GM23338 (cell line): ENCODE results near the gene SLC15A4. TPM values are rescaled to one million over a fixed set of nuclear protein-coding genes. Genes with fewer than 3 reads are reported as not detected.

ENCODE experiments used
- ATAC-seq: fragments of 200-7000 bp; cut with Tn5 transposase; 3 replicates; pipeline ENCODE4 v1.9.1; 2020
- DNase-seq: peaks from one replicate; pipeline ENCODE4 v3.0.0-alpha.2; 2015; ENCODE audit warnings: low spot score
- H2AFZ ChIP-seq: fragments of 200-600 bp; sonication (generic); 2 replicates; pipeline ENCODE4 v1.8.0; 2016; ENCODE audit warnings: antibody characterized with exemption, mild to moderate bottlenecking, moderate library complexity
- H3F3A ChIP-seq: fragments of 200-600 bp; sonication (generic); replicated peaks from 2 replicates; pipeline ENCODE4 v1.8.0; 2017; ENCODE audit warnings: antibody characterized with exemption, mixed run types, low read depth
- H3K27ac ChIP-seq: fragments of 200-600 bp; sonication (generic); 2 replicates; pipeline ENCODE4 v1.6.1; 2016; ENCODE audit warnings: low read depth
- H3K27me3 ChIP-seq: fragments of 200-600 bp; sonication (generic); 2 replicates; pipeline ENCODE4 v1.8.0; 2016; ENCODE audit warnings: mild to moderate bottlenecking, mixed run types, moderate library complexity; ENCODE audit not compliant: insufficient read depth
- H3K36me3 ChIP-seq: fragments of 200-600 bp; sonication (generic); 2 replicates; pipeline ENCODE4 v1.8.0; 2016; ENCODE audit warnings: mild to moderate bottlenecking; ENCODE audit not compliant: insufficient read depth
- H3K4me1 ChIP-seq: fragments of 200-600 bp; sonication (generic); 2 replicates; pipeline ENCODE4 v1.8.0; 2016; ENCODE audit warnings: mild to moderate bottlenecking, moderate library complexity; ENCODE audit not compliant: insufficient read depth
- H3K4me2 ChIP-seq: fragments of 200-600 bp; sonication (generic); 2 replicates; pipeline ENCODE4 v1.7.1; 2017; ENCODE audit warnings: mixed run types
- H3K4me3 ChIP-seq: fragments of 200-600 bp; sonication (generic); 2 replicates; pipeline ENCODE4 v1.6.1; 2016; ENCODE audit warnings: mixed run types
- H3K79me2 ChIP-seq: fragments of 200-600 bp; sonication (generic); replicated peaks from 2 replicates; pipeline ENCODE4 v1.8.0; 2017; ENCODE audit warnings: mild to moderate bottlenecking; ENCODE audit not compliant: insufficient read depth
- H3K9me2 ChIP-seq: fragments of 200-600 bp; sonication (generic); 2 replicates; pipeline ENCODE4 v1.8.0; 2017; ENCODE audit not compliant: insufficient read depth
- H4K20me1 ChIP-seq: fragments of 200-600 bp; sonication (generic); replicated peaks from 2 replicates; pipeline ENCODE4 v1.8.0; 2017; ENCODE audit warnings: mild to moderate bottlenecking; ENCODE audit not compliant: insufficient read depth
- H3K27ac Mint-ChIP-seq: 2 replicates; pipeline ENCODE4 v1.8.0; 2020; ENCODE audit warnings: inconsistent platforms, mild to moderate bottlenecking, moderate library complexity, mixed read lengths
- H3K27me3 Mint-ChIP-seq: 3 replicates; pipeline ENCODE4 v1.8.0; 2022; ENCODE audit warnings: low read depth, mild to moderate bottlenecking, moderate library complexity, mixed read lengths, inconsistent platforms; ENCODE audit not compliant: insufficient read depth, poor library complexity
- H3K36me3 Mint-ChIP-seq: 3 replicates; pipeline ENCODE4 v1.8.0; 2021; ENCODE audit warnings: low read depth, mild to moderate bottlenecking, inconsistent platforms, moderate library complexity, mixed read lengths
- H3K4me1 Mint-ChIP-seq: 3 replicates; pipeline ENCODE4 v1.8.0; 2020; ENCODE audit warnings: mild to moderate bottlenecking, inconsistent platforms, mixed read lengths
- H3K4me3 Mint-ChIP-seq: 3 replicates; pipeline ENCODE4 v1.8.0; 2021; ENCODE audit warnings: moderate library complexity, mild to moderate bottlenecking, inconsistent platforms, mixed read lengths
- H3K9me3 Mint-ChIP-seq: 3 replicates; pipeline ENCODE4 v1.8.0; 2020; ENCODE audit warnings: moderate library complexity, mild to moderate bottlenecking, inconsistent platforms, mixed read lengths
- EZH2phosphoT487 ChIP-seq: fragments of 200-600 bp; sonication (generic); IDR thresholded peaks from one replicate; pipeline ENCODE4 v1.8.1; 2018; ENCODE audit warnings: antibody characterized with exemption; ENCODE audit not compliant: unreplicated experiment
- JUNB ChIP-seq: IDR thresholded peaks from one replicate; pipeline ENCODE4 v1.6.1; 2016; ENCODE audit warnings: antibody characterized with exemption; ENCODE audit not compliant: unreplicated experiment
- NANOG ChIP-seq: IDR thresholded peaks from 2 replicates; pipeline ENCODE4 v1.6.1; 2016; ENCODE audit warnings: antibody characterized with exemption, borderline replicate concordance
- STAT1 ChIP-seq: IDR thresholded peaks from one replicate; pipeline ENCODE4 v1.6.1; 2016; ENCODE audit warnings: antibody characterized with exemption; ENCODE audit not compliant: unreplicated experiment
- ZNF114 ChIP-seq: fragments of 250-450 bp; sonication (Bioruptor Pico); IDR thresholded peaks from 2 replicates; pipeline ENCODE4 v1.5.0; 2020; ENCODE audit warnings: mild to moderate bottlenecking, moderate library complexity
- ZNF331 ChIP-seq: fragments of 250-450 bp; sonication (Bioruptor Pico); IDR thresholded peaks from 2 replicates; pipeline ENCODE4 v1.5.0; 2020; ENCODE audit warnings: low read depth, mild to moderate bottlenecking, moderate library complexity
- polyA plus RNA-seq: library from polyadenylated mRNA; unstranded; fragments of >200 nt; fragmentation: Nextera tagmentation; extraction: Ambion mirVana; gene quantifications from 2 replicates; pipeline ENCODE4 v1.2.1, GENCODE V29; 2016
- total RNA-seq: library from RNA; depleted of rRNA; stranded (reverse); fragments of >200 nt; shearing (Covaris generic); gene quantifications from 2 replicates; pipeline ENCODE4 v1.2.3, GENCODE V29; 2014
- TF ChIP-seq, protein P1 (sequence below): IDR thresholded peaks from one replicate; pipeline ENCODE4 v1.6.1; 2018; ENCODE audit warnings: antibody characterized with exemption; ENCODE audit not compliant: unreplicated experiment
- TF ChIP-seq, protein P2 (sequence below): IDR thresholded peaks from 2 replicates; pipeline ENCODE4 v1.6.1; 2016; ENCODE audit warnings: antibody characterized with exemption
- TF ChIP-seq, protein P3 (sequence below): fragments of 250-450 bp; sonication (Bioruptor Pico); IDR thresholded peaks from 2 replicates; pipeline ENCODE4 v1.5.0; 2020; ENCODE audit warnings: mild to moderate bottlenecking, moderate library complexity

Gene SLC15A4
- total and polyA plus RNA-seq, 2 experiments from 2014 or later = 7.7 to 30.3 TPM

DNA sequence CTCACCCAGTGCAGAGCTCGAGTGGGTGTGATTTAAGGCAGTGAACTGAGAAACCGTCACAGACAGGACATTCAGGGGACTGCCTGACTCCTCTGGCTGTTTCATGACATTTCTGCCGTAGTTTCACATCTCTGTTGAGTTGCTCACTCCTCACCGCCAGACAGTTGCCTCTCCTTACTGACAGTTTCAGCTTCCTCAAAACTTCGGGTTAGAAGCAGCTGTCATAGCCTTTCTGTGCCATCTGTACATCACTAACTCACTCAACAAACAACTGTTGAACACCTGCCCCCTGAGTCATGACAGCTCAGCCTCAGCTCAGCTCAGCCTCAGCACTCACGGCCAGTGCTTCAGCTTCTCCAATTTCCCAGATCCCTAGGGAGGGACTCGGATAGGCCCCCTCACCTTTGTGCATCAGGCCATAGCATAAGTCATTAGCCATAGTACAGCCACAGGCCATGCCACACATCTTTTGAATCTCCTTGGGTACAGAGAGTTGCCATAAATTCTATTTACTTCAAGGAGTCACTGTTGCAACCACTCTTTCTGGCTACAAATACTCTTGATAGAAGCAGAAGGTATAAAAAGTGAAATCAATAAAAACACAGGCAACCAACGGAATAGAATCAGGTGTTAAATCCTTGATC, 6.2 kb upstream of the SLC15A4 start:
- H3K4me1 ChIP-seq = no peaks in the 10 kb centered on the region

More for the DNA sequence above, 6.2 kb upstream of the SLC15A4 start:
- Histone ChIP-seq H2AFZ (no peak overlapping the region), H3K27ac (no peak overlapping the region), H3K9me2 (no peaks in the 10 kb centered on the region), H4K20me1 (no peaks in the 10 kb centered on the region), H3F3A (no peaks in the 10 kb centered on the region), H3K4me2 (no peak overlapping the region), H3K27me3 (no peaks in the 10 kb centered on the region), H3K36me3 (no peaks in the 10 kb centered on the region; the same call in 1 of the 2 replicates), H3K4me3 (no peak overlapping the region), H3K79me2 (no peaks in the 10 kb centered on the region)
- no peak overlapping the region for H3K4me3 Mint-ChIP-seq
- H3K27ac Mint-ChIP-seq = no peak overlapping the region
- peaks cover 21% of the 10 kb centered on the region for H3K36me3 Mint-ChIP-seq
- peaks cover 71% of the 10 kb centered on the region for H3K9me3 Mint-ChIP-seq
- ATAC-seq = no peak
- peaks cover under 1% of the 10 kb centered on the region; the same call in 2 of the 3 replicates for H3K4me1 Mint-ChIP-seq
- TF ChIP-seq ZNF331 (CRISPR knock-in tag) (no peak), STAT1 (no peak), JUNB (no peak), ZNF114 (CRISPR knock-in tag) (no peak), EZH2phosphoT487 (no peak), NANOG (no peak)
- TF ChIP-seq, protein P1, sequence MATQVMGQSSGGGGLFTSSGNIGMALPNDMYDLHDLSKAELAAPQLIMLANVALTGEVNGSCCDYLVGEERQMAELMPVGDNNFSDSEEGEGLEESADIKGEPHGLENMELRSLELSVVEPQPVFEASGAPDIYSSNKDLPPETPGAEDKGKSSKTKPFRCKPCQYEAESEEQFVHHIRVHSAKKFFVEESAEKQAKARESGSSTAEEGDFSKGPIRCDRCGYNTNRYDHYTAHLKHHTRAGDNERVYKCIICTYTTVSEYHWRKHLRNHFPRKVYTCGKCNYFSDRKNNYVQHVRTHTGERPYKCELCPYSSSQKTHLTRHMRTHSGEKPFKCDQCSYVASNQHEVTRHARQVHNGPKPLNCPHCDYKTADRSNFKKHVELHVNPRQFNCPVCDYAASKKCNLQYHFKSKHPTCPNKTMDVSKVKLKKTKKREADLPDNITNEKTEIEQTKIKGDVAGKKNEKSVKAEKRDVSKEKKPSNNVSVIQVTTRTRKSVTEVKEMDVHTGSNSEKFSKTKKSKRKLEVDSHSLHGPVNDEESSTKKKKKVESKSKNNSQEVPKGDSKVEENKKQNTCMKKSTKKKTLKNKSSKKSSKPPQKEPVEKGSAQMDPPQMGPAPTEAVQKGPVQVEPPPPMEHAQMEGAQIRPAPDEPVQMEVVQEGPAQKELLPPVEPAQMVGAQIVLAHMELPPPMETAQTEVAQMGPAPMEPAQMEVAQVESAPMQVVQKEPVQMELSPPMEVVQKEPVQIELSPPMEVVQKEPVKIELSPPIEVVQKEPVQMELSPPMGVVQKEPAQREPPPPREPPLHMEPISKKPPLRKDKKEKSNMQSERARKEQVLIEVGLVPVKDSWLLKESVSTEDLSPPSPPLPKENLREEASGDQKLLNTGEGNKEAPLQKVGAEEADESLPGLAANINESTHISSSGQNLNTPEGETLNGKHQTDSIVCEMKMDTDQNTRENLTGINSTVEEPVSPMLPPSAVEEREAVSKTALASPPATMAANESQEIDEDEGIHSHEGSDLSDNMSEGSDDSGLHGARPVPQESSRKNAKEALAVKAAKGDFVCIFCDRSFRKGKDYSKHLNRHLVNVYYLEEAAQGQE = no peak
- TF ChIP-seq, protein P2, sequence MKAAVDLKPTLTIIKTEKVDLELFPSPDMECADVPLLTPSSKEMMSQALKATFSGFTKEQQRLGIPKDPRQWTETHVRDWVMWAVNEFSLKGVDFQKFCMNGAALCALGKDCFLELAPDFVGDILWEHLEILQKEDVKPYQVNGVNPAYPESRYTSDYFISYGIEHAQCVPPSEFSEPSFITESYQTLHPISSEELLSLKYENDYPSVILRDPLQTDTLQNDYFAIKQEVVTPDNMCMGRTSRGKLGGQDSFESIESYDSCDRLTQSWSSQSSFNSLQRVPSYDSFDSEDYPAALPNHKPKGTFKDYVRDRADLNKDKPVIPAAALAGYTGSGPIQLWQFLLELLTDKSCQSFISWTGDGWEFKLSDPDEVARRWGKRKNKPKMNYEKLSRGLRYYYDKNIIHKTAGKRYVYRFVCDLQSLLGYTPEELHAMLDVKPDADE = no peak
- TF ChIP-seq, protein P3, sequence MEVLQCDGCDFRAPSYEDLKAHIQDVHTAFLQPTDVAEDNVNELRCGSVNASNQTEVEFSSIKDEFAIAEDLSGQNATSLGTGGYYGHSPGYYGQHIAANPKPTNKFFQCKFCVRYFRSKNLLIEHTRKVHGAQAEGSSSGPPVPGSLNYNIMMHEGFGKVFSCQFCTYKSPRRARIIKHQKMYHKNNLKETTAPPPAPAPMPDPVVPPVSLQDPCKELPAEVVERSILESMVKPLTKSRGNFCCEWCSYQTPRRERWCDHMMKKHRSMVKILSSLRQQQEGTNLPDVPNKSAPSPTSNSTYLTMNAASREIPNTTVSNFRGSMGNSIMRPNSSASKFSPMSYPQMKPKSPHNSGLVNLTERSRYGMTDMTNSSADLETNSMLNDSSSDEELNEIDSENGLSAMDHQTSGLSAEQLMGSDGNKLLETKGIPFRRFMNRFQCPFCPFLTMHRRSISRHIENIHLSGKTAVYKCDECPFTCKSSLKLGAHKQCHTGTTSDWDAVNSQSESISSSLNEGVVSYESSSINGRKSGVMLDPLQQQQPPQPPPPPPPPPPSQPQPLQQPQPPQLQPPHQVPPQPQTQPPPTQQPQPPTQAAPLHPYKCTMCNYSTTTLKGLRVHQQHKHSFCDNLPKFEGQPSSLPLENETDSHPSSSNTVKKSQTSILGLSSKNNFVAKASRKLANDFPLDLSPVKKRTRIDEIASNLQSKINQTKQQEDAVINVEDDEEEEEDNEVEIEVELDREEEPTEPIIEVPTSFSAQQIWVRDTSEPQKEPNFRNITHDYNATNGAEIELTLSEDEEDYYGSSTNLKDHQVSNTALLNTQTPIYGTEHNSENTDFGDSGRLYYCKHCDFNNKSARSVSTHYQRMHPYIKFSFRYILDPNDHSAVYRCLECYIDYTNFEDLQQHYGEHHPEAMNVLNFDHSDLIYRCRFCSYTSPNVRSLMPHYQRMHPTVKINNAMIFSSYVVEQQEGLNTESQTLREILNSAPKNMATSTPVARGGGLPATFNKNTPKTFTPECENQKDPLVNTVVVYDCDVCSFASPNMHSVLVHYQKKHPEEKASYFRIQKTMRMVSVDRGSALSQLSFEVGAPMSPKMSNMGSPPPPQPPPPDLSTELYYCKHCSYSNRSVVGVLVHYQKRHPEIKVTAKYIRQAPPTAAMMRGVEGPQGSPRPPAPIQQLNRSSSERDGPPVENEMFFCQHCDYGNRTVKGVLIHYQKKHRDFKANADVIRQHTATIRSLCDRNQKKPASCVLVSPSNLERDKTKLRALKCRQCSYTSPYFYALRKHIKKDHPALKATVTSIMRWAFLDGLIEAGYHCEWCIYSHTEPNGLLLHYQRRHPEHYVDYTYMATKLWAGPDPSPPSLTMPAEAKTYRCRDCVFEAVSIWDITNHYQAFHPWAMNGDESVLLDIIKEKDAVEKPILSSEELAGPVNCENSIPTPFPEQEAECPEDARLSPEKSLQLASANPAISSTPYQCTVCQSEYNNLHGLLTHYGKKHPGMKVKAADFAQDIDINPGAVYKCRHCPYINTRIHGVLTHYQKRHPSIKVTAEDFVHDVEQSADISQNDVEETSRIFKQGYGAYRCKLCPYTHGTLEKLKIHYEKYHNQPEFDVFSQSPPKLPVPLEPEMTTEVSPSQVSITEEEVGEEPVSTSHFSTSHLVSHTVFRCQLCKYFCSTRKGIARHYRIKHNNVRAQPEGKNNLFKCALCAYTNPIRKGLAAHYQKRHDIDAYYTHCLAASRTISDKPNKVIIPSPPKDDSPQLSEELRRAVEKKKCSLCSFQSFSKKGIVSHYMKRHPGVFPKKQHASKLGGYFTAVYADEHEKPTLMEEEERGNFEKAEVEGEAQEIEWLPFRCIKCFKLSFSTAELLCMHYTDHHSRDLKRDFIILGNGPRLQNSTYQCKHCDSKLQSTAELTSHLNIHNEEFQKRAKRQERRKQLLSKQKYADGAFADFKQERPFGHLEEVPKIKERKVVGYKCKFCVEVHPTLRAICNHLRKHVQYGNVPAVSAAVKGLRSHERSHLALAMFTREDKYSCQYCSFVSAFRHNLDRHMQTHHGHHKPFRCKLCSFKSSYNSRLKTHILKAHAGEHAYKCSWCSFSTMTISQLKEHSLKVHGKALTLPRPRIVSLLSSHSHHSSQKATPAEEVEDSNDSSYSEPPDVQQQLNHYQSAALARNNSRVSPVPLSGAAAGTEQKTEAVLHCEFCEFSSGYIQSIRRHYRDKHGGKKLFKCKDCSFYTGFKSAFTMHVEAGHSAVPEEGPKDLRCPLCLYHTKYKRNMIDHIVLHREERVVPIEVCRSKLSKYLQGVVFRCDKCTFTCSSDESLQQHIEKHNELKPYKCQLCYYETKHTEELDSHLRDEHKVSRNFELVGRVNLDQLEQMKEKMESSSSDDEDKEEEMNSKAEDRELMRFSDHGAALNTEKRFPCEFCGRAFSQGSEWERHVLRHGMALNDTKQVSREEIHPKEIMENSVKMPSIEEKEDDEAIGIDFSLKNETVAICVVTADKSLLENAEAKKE (CRISPR knock-in tag) = no peak
- no peak for DNase-seq
- H3K27me3 Mint-ChIP-seq = no peaks in the 10 kb centered on the region
